ENCODE measurements around the gene SF3B5.

- TF ChIP-seq POLR2AphosphoS5 (IDR thresholded peaks at IDR 0.05; ENCODE audit: low read depth, low read length) (no peak), POLR2A (IDR thresholded peaks at IDR 0.05; ENCODE audit: low read depth, low read length) (no peak)
Observed at GRCh38 chr6:144133225-144133821, 38.0 kb upstream of the SF3B5 start.

Measured in GM12892 (cell line).